K562 (cell line): ENCODE measurements around the gene PDF. TPM values are rescaled to one million over a fixed set of nuclear protein-coding genes. Genes with fewer than 3 reads are reported as not detected.

Source experiments
- ATF7 ChIP-seq: fragments of 450-650 bp; IDR thresholded peaks from 2 replicates; pipeline ENCODE4 v1.7.1; 2014; ENCODE audit warnings: mild to moderate bottlenecking, moderate library complexity
- C11orf30 ChIP-seq: fragments of 450-650 bp; IDR thresholded peaks from 2 replicates; pipeline ENCODE4 v1.6.1; 2016; ENCODE audit warnings: low read depth, mild to moderate bottlenecking
- FOS ChIP-seq: IDR thresholded peaks from 3 replicates; pipeline ENCODE4 v1.6.1; 2011; ENCODE audit not compliant: insufficient read length; ENCODE audit errors: extremely low read depth
- FOXK2 ChIP-seq, 2 experiments: fragments of 450-650 bp; IDR thresholded peaks in 1 of 2; conservative IDR thresholded peaks in 1 of 2; 2 replicates each; pipeline ENCODE4 v1.6.1; 2016; ENCODE audit warnings: low read depth in 2 of 2, mild to moderate bottlenecking in 1 of 2
- KDM4B ChIP-seq, 2 experiments: fragments of 450-650 bp in 1 of 2; sonication (generic) in 1 of 2; IDR thresholded peaks; 2 replicates each; pipeline ENCODE4 v1.6.1; 2016 to 2017; ENCODE audit warnings: borderline replicate concordance in 2 of 2, antibody characterized with exemption in 1 of 2, low read depth in 1 of 2, mild to moderate bottlenecking in 1 of 2
- RBM25 ChIP-seq: fragments of 200-400 bp; formaldehyde crosslinking; IDR thresholded peaks from 2 replicates; pipeline ENCODE4 v1.6.1; 2018; ENCODE audit warnings: low read length, low read depth, moderate library complexity; ENCODE audit not compliant: severe bottlenecking
- SMC3 ChIP-seq: conservative IDR thresholded peaks from 2 replicates; pipeline ENCODE4 v1.6.1; 2011; ENCODE audit warnings: low read depth, low read length, improper control_type of control experiment; ENCODE audit not compliant: insufficient read depth
- XRCC4 ChIP-seq: IDR thresholded peaks from one replicate; pipeline ENCODE4 v1.6.1; 2011; ENCODE audit not compliant: insufficient read depth, insufficient read length; ENCODE audit errors: extremely low read depth
- ZNF121 ChIP-seq: sonication (generic); formaldehyde crosslinking; conservative IDR thresholded peaks from 2 replicates; pipeline ENCODE4 v1.8.0; 2022; ENCODE audit warnings: missing genetic modification reagents
- ZNF311 ChIP-seq: fragments of 250-450 bp; sonication (Bioruptor Pico); IDR thresholded peaks from 2 replicates; pipeline ENCODE4 v1.4.0; 2020; ENCODE audit warnings: mild to moderate bottlenecking, moderate library complexity
- ZNF316 ChIP-seq: fragments of 450-650 bp; IDR thresholded peaks from 2 replicates; pipeline ENCODE4 v1.6.1; 2016
- ZNF644 ChIP-seq: fragments of 200-800 bp; sonication (Bioruptor generic); IDR thresholded peaks from 2 replicates; pipeline ENCODE4 v1.6.1; 2016; ENCODE audit warnings: low read depth, missing genetic modification characterization, missing compliant biosample characterization
- polyA plus RNA-seq, 8 experiments: library from polyadenylated mRNA; depleted of rRNA in 4 of 8; stranded (reverse) in 5 of 8; unstranded in 3 of 8; fragments of >200 nt; fragmentation: Nextera tagmentation in 2 of 8; fragmentation: Illumina TruSeq in 1 of 8; extraction: Ambion mirVana in 2 of 8; extraction: Trizol in 1 of 8; gene quantifications; 2 replicates each; pipeline versions ENCODE4 v1.2.1 to v1.2.3, GENCODE V29; 2011 to 2014; ENCODE audit warnings: inconsistent platforms in 1 of 8, missing spikeins in 1 of 8
- total RNA-seq, 7 experiments: library from RNA; depleted of rRNA in 6 of 7; stranded (reverse); fragments of >200 nt in 6 of 7; fragmentation: Illumina TruSeq in 2 of 7; extraction: Trizol in 2 of 7; gene quantifications; 2 replicates each; pipeline versions ENCODE4 v1.2.1 to v1.2.3, GENCODE V29; 2011 to 2021; ENCODE audit warnings: low replicate concordance in 1 of 7
- TF ChIP-seq, protein P1 (sequence below), 2 experiments: fragments of 450-650 bp; IDR thresholded peaks; 2 replicates each; pipeline ENCODE4 v1.6.1; 2018; ENCODE audit warnings: mild to moderate bottlenecking in 2 of 2, low read depth in 1 of 2; ENCODE audit not compliant: partially characterized antibody in 2 of 2
- TF ChIP-seq, protein P2 (sequence below): fragments of 250-450 bp; sonication (Bioruptor Pico); IDR thresholded peaks from 2 replicates; pipeline ENCODE4 v1.5.0; 2021

The PDF gene
- total and polyA plus RNA-seq, 9 of the 15 experiments (the other 6 are each of a cell fraction or from before 2014, with no cell fraction given) = 0.15 to 72.4 (median 5.6) TPM

DNA sequence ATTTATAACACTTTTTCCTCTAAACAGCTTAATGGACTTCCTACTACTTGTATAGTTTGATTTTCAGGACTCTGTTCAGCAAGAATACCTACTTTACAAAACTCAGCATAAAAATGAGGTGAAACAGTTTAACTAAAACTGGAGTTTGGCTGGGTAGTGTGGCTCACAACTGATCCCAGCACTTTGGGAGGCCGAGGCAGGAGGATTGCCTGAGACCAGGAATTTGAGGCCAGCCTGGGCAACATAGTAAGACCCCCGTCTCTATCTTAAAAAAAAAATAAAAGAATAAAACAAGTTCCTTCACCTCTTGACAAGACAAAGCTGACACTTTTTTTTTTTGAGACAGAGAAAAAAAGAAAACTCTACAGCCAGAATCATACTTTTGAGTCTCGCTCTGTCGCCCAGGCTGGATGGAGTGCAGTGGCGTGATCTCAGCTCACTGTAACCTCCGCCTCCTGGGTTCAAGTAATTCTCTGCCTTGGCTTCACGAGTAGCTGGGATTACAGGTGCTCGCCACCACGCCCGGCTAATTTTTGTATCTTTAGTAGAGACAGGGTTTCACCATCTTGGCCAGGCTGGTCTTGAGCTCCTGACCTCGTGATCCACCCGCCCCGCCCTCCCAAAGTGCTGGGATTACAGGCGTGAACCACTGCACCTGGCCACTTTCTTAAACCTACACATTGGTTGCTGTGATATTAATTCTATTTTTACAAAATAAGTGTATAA, 2.6 kb downstream of the PDF start (continued):
- TF ChIP-seq, protein P1, sequence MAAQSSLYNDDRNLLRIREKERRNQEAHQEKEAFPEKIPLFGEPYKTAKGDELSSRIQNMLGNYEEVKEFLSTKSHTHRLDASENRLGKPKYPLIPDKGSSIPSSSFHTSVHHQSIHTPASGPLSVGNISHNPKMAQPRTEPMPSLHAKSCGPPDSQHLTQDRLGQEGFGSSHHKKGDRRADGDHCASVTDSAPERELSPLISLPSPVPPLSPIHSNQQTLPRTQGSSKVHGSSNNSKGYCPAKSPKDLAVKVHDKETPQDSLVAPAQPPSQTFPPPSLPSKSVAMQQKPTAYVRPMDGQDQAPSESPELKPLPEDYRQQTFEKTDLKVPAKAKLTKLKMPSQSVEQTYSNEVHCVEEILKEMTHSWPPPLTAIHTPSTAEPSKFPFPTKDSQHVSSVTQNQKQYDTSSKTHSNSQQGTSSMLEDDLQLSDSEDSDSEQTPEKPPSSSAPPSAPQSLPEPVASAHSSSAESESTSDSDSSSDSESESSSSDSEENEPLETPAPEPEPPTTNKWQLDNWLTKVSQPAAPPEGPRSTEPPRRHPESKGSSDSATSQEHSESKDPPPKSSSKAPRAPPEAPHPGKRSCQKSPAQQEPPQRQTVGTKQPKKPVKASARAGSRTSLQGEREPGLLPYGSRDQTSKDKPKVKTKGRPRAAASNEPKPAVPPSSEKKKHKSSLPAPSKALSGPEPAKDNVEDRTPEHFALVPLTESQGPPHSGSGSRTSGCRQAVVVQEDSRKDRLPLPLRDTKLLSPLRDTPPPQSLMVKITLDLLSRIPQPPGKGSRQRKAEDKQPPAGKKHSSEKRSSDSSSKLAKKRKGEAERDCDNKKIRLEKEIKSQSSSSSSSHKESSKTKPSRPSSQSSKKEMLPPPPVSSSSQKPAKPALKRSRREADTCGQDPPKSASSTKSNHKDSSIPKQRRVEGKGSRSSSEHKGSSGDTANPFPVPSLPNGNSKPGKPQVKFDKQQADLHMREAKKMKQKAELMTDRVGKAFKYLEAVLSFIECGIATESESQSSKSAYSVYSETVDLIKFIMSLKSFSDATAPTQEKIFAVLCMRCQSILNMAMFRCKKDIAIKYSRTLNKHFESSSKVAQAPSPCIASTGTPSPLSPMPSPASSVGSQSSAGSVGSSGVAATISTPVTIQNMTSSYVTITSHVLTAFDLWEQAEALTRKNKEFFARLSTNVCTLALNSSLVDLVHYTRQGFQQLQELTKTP (IDR thresholded peaks at IDR 0.05; ENCODE audit: low read depth in 1 of 2, partially characterized antibody in 2 of 2) = no peak
- no peak for TF ChIP-seq SMC3
- TF ChIP-seq ZNF121 (CRISPR knock-in tag) = peak; percentile 78
- no peak for TF ChIP-seq ZNF644 (tag)
- TF ChIP-seq ATF7 = no peak
- TF ChIP-seq ZNF316 = peak; percentile 21; the same call in 1 of the 2 replicates
- no peak for TF ChIP-seq C11orf30
- TF ChIP-seq RBM25 = peak; percentile 45
- no peak for TF ChIP-seq KDM4B (IDR thresholded peaks at IDR 0.05; ENCODE audit: borderline replicate concordance in 2 of 2, low read depth in 1 of 2)
- TF ChIP-seq XRCC4 = no peak
- no peak for TF ChIP-seq ZNF311
- TF ChIP-seq, protein P2, sequence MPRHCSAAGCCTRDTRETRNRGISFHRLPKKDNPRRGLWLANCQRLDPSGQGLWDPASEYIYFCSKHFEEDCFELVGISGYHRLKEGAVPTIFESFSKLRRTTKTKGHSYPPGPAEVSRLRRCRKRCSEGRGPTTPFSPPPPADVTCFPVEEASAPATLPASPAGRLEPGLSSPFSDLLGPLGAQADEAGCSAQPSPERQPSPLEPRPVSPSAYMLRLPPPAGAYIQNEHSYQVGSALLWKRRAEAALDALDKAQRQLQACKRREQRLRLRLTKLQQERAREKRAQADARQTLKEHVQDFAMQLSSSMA = no peak
- no peak for TF ChIP-seq FOXK2 (conservative IDR thresholded peaks at IDR 0.05 in 1 of 2, IDR thresholded peaks at IDR 0.05 in 1 of 2; ENCODE audit: low read depth in 2 of 2)
- no peak for TF ChIP-seq FOS
